NCI-H82 (cell line): ENCODE measurements around the gene AXDND1.
"Not testable (repeated sequence)": the region's sequence is repeated elsewhere in the genome, so short reads cannot be mapped to it uniquely, and the experiment has no call there.

Experiments used
- DNase-seq: peaks from one replicate; lab custom pipeline; 2025; lab: John Stamatoyannopoulos, UW

Gene AXDND1

DNA sequence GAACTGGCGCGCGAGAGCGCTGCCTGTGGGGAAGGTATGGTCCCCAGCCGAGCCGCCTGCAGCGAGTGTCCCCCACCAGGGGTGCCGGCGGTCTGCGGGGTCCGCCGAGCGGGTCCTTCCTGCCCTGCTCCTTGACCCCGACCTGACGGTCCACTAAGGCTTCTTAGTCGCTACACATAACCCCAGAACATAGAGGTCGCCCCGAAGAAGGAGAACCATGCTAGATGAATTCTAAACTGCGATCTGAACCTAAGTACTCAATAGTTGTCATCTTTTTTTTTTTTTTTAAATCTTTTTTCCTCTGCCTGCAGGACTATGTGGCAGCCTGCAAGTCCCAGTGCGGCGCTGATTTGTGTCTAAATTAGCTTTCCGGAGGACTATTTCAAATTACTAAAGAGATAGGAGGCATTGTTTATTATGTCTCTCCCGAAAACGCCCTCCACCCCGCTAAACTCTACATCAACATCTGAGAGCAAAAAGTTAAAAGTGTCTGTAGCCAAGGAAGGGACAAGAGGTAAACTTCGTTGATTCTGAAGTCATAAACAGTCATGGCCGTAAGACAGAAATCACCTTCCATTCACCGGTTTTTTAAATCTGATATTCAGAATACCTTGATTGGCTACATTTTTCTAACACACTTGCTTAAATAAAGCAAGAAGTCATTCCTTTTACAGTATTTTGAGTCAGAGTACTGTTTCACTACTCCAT is 476 bp downstream of the AXDND1 start:
- no peak for DNase-seq

DNA sequence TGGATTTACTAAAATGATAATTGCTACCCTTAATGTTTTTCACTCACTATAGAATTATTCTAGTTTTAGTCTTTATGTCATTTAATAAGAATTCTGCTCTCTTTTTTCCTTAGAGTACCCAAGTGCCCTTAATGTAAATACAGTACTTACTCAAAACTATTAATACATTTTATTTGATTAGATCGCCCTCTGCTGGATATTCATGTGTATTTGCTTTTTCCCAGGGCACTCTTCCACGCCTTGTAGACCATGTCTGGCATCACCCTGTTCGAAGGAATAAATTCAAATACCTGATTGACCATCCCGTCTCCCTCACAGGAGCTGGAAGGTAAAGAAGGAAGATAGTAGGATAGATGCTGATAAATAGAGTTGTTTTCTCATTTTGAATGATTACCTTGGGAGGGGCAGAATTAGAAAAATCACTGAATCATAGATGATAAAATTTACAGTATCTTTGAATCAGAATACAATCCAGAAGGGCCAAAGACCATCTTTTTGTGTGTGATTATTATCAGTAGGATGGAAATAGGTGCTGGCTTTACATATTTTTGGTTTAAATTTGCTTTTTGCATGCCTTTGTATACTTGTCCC is 4.1 kb downstream of the AXDND1 start:
- peak; percentile 91 for DNase-seq

DNA sequence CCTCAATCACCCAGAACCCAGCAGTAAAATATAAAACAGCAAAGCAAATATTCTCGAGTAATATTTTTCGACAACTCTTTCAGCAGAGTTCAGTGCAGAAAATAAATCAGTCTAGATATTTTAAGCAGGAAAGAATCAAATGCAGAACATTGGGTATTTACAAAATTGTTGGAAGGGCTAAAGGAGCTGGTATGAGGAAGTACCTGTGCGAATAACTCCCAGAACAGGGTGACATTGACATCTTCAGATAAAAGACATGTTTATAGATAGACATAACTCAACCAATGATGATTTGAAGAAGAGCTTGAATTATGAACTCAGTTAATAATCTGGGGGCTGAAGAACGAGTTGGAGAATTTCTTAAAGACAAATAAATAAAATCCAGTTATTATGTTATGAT is 6.4 kb downstream of the AXDND1 start:
- no peak for DNase-seq

GRCh38 chr1:179376223-179376622 is 10.5 kb downstream of the AXDND1 start:
- DNase-seq: no peak

DNA sequence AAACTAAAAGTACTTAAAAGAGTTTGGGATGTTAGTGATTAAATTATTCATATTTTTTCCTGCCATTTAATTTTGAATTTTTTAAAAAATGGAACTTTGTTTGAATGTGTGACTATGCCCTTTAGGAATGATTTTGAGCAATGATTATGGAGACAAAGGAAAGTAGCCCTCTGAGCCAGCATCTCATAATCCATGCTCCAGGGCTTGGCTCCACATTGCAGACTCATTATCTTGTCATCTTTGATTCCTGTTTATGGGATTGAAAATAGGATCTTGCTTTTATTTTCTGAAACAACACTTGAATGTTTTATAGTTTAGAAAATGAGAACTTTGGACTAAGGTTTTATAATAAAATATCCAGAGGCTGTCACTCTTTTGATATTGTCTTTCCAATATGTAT is 14.5 kb downstream of the AXDND1 start:
- DNase-seq: no peak

- no peak for DNase-seq
Measured at GRCh38 chr1:179384027-179384426, 18.3 kb downstream of the AXDND1 start.

GRCh38 chr1:179385510-179385909 is 19.7 kb downstream of the AXDND1 start:
- no peak for DNase-seq

- no peak for DNase-seq
Measured at GRCh38 chr1:179393721-179394120, 27.9 kb downstream of the AXDND1 start.

DNA sequence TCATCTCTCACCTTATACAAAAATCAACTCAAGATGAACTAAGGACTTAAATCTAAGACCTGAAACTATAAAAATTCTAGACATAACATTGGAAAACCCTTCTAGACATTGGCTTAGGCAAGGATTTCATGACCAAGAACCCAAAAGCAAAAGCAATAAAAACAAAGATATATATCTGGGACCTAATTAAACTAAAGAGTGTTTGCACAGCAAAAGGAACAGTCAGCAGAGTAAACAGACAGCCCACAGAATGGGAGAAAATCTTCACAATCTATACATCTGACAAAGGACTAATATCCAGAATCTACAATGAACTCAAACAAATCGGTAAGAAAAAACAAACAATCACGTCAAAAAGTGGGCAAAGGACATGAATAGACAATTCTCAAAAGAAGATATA is 33.6 kb downstream of the AXDND1 start:
- not testable (repeated sequence) for DNase-seq

- DNase-seq: not testable (repeated sequence)
Measured at GRCh38 chr1:179417760-179418159, 52.0 kb downstream of the AXDND1 start.

- not testable (repeated sequence) for DNase-seq
Measured at GRCh38 chr1:179418706-179419105, 52.9 kb downstream of the AXDND1 start.

DNA sequence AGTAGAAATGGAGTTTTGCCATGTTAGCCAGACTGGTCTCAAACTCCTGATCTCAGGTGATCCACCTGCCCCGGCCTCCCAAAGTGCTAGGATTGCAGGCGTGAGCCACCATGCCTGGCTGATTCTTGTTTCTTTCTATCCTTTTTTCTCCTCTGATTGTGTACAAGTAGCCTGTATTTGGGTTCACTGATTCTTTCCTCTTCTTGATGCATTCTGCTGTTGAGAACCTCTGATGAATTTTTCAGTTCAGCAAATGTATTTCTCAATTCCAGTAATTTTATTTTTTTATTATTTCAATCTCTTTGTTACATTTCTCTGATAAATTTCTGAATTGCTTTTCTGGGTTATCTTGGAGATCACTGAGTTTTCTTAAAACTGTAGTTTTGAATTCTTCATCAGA is 58.8 kb downstream of the AXDND1 start:
- DNase-seq: no peak

DNA sequence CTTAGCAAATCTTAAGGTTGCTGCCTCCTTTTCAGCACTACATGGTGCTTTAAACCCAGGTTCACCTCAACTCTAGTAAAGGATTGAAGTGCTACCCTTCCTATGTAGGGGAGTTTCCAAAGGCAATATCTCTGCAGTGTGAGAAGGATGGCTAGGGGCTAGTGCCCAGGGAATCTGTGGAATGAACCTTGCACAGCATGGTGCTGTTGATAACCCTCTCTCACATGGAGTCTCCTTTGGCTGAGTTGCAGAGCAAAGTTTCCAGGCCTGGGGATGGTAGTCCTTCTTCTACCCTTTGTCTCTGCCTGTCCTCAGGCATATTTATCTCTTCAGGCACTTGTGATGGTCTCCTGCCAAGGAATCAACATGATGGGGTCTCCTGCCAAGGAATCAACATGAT is 59.4 kb downstream of the AXDND1 start:
- no peak for DNase-seq

- no peak for DNase-seq
Measured at GRCh38 chr1:179437171-179437570, 71.4 kb downstream of the AXDND1 start.

DNA sequence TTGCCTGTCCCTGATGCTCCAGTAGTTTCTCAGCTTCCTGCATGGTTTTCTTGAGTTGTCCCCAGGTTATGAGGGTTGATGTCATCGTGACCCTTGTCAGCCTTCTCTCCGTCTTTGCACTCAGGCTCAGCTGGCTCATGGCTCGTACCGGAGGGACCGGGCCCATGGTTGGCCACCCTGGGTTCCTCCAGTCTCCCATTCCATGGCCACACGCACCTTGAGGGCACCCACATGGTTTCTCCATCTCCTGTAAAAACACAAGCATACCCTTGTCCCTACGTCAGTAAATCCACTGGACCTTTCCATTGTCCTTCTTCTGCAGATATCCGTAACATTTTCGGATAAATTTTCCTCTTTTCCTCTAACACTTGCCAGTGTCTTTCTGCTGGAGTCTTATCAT is 73.9 kb downstream of the AXDND1 start:
- not testable (repeated sequence) for DNase-seq

DNA sequence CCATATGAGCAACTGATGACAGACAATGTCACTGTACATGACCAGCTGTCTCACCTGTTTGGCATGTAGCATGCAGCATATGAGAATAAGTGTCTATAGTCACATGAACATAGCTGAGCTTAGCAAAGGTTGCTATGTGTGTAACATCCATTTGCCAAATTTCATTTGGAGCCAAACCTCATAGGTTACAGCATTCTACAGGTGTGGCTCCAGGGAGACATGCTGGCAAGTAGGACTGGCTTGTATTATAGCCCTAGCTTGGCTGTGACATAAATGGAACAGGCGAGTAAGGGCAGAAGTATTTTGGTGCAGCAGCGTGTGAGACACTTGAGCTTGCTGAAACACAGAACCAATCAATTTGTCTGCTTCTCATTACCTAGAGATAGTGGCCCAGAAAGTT is 74.5 kb downstream of the AXDND1 start:
- DNase-seq: not testable (repeated sequence)

DNA sequence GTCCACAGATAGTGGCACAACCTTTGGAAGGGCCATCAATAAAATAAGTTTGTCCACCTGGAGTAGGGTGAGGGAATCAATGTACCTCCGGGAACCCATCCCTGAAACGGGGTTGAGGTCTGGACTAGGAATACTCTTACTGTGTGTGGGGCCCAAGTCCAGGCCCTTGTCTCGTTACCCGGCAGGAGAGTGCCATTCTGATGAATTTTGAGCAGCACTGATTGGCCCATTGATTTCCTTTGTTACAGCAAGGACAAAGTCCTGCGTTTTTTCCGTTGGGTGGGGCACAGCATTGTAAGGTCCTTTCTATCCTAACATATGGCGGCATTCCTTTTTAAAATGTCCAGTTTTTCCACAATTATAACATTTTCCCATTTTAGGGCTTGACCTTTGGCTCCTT is 75.2 kb downstream of the AXDND1 start:
- no peak for DNase-seq

DNA sequence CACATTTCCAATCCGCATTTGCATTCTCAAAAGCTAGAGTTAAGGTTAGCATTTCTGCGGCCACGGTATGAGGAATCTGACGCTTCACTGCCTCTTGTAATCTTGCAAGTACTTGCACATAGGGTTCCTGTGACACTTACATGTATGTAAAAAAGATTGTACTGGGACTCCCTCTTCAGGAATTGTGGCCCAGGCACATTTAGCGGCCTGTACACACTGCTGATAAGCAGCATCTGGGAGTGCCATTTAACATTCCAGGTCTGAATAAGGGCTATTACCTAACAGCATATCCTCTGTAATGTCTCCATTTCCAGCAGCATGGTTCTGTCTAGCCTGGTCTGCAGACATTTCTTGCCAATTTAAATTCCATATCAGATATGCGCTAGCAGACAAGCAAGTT is 75.7 kb downstream of the AXDND1 start:
- DNase-seq: no peak

DNA sequence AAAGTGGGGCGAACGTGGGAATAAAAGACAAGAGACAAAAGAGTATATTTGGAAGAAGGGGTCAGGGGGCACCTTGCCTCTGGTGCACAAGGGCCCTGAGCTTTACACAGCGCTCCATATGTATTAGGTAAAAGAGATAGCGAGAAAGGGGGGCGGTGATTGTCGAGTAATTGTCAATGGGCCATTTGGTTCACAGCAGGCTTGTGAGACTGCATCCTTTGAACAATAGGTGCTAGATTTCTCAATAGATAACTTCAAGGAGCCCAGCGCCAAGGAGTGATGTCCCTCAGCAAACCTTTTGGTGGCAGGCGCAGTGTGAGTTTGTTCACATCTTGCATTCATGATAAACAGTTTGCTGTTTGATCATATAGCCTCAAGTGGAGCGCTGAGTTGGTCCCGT is 77.1 kb downstream of the AXDND1 start:
- not testable (repeated sequence) for DNase-seq

GRCh38 chr1:179445593-179445992 is 79.8 kb downstream of the AXDND1 start:
- DNase-seq: no peak

DNA sequence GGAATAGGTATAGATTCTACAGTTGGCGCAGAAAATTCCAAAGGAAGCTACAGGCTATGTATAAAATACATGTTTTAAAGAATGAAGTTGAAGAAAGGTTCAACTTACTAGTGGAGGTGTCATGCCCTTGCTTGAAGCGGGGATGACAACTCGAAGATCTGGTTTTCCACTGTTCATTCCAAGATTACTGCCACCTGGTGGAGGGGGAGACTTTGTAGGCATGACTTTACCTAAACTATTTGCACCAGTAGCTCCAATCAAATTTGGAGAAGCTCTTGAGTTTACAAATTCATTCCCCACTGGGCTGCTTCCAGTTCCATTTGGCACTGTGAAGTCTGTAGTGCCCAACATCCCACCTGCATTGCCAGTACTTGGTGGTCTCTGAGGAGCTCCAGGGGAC is 81.7 kb downstream of the AXDND1 start:
- DNase-seq: peak; percentile 49

GRCh38 chr1:179448437-179449149 is 82.8 kb downstream of the AXDND1 start:
- no peak for DNase-seq

DNA sequence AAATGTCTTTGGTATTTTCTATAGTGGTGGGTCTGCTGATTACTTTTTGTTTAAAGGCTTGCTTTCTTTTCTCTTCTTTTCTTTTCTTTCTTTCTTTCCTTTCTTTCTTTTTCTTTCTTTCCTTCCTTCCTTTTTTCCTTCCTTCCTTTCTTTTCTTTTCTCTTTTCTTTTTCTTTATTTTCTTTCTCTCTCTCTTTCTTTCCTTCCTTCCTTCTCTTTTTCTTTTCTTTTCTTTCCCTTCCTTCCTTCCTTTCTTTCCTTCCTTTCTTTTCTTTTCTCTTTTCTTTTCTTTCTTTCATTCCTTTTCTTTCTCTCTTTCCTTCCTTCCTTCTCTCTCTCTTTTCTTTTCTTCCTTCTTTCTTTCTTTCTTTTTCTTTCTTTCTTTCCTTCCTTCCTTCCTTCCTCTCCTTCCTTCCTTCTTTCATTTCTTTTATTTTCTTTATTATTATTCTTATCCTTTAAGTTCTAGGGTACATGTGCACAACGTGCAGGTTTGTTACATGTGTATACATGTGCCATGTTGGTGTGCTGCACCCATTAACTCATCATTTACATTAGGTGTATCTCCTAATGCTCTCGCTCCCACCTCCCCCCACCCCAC is 93.9 kb downstream of the AXDND1 start:
- DNase-seq: not testable (repeated sequence)
